ENCODE results near the gene UROS.

- TF ChIP-seq CTCF (IDR thresholded peaks at IDR 0.05; ENCODE audit: low read depth, low read length, poor library complexity, severe bottlenecking): no peak
- TF ChIP-seq EZH2phosphoT487 (IDR thresholded peaks at IDR 0.05; ENCODE audit: borderline replicate concordance, low read length): no peak
These were observed 699 bp upstream of the UROS start for GRCh38 chr10:125823663-125824251.
